LNCAP (cell line): ENCODE results near the gene SSTR3.

Experiments
- CTCF ChIP-seq: fragments of 450-650 bp; IDR thresholded peaks from 2 replicates; pipeline ENCODE4 v1.5.1; 2017; ENCODE audit warnings: mild to moderate bottlenecking

The SSTR3 gene

GRCh38 chr22:37228106-37229011 is 16.1 kb upstream of the SSTR3 start:
- TF ChIP-seq CTCF = no peak

- no peak for TF ChIP-seq CTCF
Observed at GRCh38 chr22:37226514-37226913, 14.2 kb upstream of the SSTR3 start.

- TF ChIP-seq CTCF = no peak
Observed at GRCh38 chr22:37226087-37226486, 13.8 kb upstream of the SSTR3 start.

- TF ChIP-seq CTCF = no peak
Observed at GRCh38 chr22:37225481-37225880, 13.2 kb upstream of the SSTR3 start.

GRCh38 chr22:37224757-37225420 is 12.6 kb upstream of the SSTR3 start:
- TF ChIP-seq CTCF = no peak

- no peak for TF ChIP-seq CTCF
Observed at GRCh38 chr22:37223965-37224551, 11.8 kb upstream of the SSTR3 start.

- no peak for TF ChIP-seq CTCF
Observed at GRCh38 chr22:37222440-37222971, 10.2 kb upstream of the SSTR3 start.
